Fibroblast of gingiva (primary cell): Measurements from ENCODE around the gene ATXN7L1.

Experiments used
- DNase-seq: peaks from one replicate; pipeline ENCODE4 v3.0.0-alpha.2; 2011; ENCODE audit warnings: low read depth

ATXN7L1 gene

DNA sequence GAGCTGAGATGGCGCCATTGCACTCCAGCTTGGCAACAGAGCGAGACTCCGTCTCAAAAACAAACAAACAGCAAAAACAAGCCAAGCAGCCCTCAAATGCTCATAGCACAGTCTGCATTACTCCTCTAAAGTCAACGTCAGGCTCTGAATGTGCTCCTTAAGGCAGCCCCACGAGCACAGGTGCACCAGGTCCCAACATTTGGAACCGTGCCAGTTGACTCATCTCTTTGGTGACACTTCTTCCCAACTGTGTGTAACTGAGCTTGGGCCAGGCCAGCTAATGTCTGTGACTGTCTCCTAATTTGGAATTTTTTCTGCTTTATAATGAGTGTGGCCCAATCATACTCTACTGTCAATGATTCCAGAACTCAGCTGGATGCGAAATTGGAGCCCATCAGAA, 228.8 kb downstream of the ATXN7L1 start:
- DNase-seq = no peak

GRCh38 chr7:105644937-105645336, 231.5 kb downstream of the ATXN7L1 start:
- DNase-seq = peak; percentile 10

GRCh38 chr7:105643851-105644250, 232.5 kb downstream of the ATXN7L1 start:
- DNase-seq = no peak

DNA sequence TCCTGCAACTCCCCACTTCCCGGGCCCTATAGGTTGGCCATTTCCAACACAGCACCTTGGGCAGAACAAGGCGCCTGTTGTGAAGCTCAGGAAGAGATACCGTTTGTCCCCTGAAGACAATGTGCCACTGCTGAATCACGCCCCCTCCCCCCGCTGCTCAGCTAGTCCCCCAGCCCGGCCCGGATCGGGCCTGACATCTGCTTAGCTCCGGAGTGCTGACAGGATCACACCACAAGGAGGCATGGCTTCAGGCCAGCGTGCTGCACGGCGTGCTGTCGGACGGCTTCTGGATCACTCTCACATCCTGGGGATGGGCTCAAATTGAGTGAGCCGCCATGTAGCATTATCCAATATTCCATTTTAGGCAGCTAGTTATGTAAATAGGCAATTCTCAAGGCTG, 233.0 kb downstream of the ATXN7L1 start:
- DNase-seq = no peak

GRCh38 chr7:105642264-105642663, 234.1 kb downstream of the ATXN7L1 start:
- DNase-seq = no peak

GRCh38 chr7:105640956-105641810, 235.2 kb downstream of the ATXN7L1 start:
- DNase-seq = no peak

DNA sequence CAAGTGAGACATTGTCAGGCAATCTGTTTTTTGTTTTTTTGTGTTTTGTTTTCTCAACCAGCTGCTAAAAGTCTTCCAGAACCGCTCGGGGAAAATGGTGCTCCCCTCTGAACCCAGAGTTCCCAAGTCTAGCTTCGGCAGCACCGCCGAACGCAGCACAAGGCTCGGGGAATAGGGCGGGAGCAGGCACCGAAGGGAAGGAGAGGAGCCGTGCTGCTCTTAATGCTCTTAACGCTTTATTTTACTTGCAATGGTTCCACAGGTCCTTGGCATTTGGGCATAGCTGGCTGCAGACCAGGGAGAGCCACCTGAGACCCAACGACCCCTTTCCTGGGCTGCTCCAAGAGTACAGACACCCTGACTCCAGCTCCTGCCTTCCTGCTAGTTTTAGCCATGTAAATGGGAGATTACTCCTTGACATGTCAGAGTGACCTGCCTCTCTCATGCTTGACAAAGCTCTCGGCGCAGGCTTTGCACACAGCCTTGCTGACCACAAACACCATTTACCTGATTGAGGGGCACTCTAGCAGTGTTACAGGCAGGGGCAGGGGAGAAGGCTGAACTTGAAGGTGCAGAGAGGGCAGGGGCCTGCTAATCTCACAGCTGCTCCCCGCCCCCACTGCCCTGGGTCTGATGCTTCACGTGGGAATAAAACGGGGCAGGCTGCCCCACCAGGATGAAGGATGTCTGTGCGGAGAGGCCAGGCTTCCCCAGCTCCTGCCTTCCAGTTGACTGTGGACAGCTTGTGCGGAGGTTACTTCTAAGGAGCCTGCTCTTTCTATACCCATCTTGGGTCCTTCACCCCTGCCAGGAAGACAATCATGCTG, 236.5 kb downstream of the ATXN7L1 start:
- no peak for DNase-seq

DNA sequence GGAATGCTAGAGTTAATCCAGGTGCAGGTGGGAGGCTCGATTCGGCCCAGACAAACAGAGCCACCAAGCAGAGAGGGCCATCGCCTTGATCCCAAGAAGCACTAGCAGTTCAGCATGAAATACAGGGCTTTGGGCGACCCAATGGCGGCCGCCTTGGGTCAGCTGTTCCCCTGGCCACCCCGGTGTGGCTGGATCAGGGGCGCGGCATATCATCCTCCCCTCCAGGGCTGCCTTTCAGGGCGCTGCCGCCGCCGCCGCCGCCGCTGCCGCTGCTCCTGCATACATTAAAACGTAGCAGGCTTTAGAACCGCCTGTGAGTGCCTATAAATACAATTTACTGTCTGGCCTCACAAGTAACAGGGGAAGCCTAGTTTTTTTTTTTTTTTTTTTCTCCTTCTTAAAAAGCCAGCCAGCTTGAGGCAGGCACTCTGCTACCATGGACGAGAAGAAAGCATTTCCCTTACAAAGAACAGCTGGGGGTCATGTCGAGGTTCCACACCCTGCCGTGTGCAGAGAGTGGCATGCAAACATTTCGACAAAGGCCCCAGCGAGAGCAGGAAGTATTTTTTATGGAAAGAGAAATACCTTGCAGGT, 237.4 kb downstream of the ATXN7L1 start:
- DNase-seq = no peak

GRCh38 chr7:105638334-105638733, 238.1 kb downstream of the ATXN7L1 start:
- no peak for DNase-seq

DNA sequence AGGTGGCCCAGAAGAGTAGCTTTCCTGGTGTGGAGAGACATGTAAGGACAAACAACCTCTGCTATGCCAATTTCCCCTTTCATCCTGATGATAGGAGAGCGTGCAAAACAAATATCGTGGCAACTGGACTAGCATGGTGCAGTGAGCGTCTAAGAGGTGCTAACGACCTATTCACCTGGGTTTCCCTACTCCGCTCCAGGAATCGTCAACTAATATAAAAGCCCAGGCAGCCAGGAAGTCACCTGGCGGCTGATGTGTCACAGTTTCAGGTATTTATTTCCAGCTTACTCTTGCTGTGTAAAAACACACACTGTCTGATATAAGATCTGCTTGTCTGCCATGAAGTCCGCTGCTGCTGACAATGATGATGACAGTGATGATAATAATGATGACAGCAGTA, 238.6 kb downstream of the ATXN7L1 start:
- DNase-seq = no peak

- DNase-seq = no peak
Measured at GRCh38 chr7:105636982-105637381, 239.4 kb downstream of the ATXN7L1 start.

GRCh38 chr7:105635197-105635596, 241.2 kb downstream of the ATXN7L1 start:
- no peak for DNase-seq

DNA sequence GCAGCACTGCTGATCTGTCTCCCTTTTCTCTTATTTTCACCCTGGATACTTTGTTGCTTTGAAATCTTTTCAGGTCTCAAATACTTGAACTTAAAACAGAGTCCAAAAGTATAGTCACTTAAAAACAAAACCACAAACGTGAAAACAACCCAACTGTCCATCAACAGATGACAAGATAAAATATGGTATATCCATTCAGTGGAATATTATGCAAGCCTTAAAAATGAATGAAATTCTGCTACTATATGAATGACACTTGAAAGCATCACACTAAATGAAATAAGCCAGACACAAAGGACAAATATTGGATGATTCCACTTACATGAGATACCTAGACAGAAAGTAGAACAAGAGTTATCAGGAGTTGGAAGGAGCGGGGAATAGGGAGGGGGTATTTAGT, 250.4 kb downstream of the ATXN7L1 start:
- no peak for DNase-seq

GRCh38 chr7:105623906-105624305, 252.5 kb downstream of the ATXN7L1 start:
- no peak for DNase-seq

DNA sequence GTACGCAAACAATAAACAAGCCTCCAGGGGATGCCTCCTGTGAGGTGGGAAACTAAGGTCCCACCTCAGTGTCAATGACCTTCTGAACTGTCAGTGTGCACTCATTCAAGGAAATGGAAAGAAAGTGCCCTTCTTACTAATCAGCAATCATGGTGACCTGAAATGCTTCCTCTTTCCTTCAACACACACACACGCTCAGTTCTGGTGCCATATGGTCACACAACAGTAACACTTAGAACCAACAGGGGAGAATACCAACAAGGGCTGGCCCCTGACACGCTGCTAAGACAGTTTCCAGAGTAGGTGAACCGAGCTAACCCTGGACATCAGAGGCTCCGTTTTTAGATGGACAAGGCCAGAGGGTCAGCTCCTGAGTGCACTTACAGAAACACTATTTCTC, 253.0 kb downstream of the ATXN7L1 start:
- no peak for DNase-seq

GRCh38 chr7:105622106-105622731, 254.2 kb downstream of the ATXN7L1 start:
- no peak for DNase-seq

DNA sequence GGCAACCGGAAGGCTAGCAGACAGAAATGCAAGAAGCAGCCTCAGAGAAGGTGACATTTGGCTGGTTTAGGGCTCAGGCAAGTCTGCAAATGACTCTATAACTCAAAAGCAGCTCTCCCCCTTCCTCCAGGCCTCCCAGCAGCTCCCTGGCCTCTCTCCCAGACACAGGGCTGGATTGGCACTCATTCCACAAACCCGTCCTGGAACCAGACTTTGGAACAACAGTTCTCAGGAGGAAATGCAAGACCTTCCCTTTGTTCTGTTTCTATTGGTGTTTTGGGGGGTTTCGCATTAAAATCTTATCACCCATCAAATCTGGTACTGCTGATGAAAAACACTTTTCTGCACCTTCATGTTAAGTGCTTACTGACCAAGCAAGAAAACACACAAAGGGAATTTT, 254.8 kb downstream of the ATXN7L1 start:
- peak; percentile 62 for DNase-seq

DNA sequence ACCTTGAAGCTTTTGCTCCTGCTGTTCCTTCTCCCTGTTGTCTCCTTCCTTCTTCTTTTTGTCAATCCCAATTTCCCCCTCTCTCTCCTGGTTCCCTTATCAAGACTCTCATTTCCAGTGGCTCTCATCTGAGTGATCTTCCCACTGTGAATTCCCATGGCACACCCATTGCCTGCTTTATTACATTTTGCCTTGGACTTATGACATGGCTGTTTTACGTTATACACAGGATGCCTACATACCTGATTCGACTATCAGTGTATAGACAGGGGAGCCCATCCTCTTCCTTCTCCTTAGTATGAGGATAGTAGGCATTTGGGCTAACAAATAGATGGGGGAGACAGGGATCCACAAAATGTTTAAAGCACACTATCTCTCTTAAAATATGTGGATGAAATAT, 255.2 kb downstream of the ATXN7L1 start:
- no peak for DNase-seq

- DNase-seq = no peak
Measured at GRCh38 chr7:105619590-105619989, 256.8 kb downstream of the ATXN7L1 start.

DNA sequence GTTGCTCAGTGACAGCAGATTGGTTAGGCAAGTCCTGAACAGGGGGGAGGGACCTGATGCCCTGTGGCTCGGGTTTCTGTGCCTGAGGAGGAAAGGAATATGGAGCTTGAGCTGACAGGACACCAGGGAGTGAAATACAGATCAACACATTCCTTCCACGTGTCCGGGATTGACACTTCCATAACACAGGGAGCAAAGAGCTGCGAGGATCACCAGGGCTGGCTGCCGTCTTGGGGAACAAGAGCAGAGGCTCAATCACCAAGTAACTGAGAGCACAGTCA, 258.4 kb downstream of the ATXN7L1 start:
- DNase-seq = no peak

GRCh38 chr7:105617280-105618015, 259.0 kb downstream of the ATXN7L1 start:
- DNase-seq = no peak

- no peak for DNase-seq
Measured at GRCh38 chr7:105614341-105614840, 262.0 kb downstream of the ATXN7L1 start.
